ENCODE data around the gene COX6B1.
"Not testable (repeated sequence)": the region's sequence is repeated elsewhere in the genome, so short reads cannot be mapped to it uniquely, and the experiment has no call there.

The COX6B1 gene

GRCh38 chr19:35636651-35637050, 11.5 kb upstream of the COX6B1 start:
- DNase-seq = no peak

GRCh38 chr19:35637165-35637564, 11.0 kb upstream of the COX6B1 start:
- DNase-seq = no peak

- no peak for DNase-seq
These were observed 8.8 kb upstream of the COX6B1 start for GRCh38 chr19:35639321-35639639.

- no peak for DNase-seq
These were observed 8.3 kb upstream of the COX6B1 start for GRCh38 chr19:35639863-35640262.

GRCh38 chr19:35641515-35642151, 6.5 kb upstream of the COX6B1 start, which contains the start of gene ETV2:
Gene ETV2, plus strand, starts transcription at chr19:35641745. Its CDS starts 716 bp downstream, at chr19:35642461.
- no peak for DNase-seq

- peak; percentile 10 for DNase-seq
These were observed 5.8 kb upstream of the COX6B1 start for GRCh38 chr19:35642312-35642711.

- no peak for DNase-seq
These were observed 5.3 kb upstream of the COX6B1 start for GRCh38 chr19:35642798-35643254.

GRCh38 chr19:35643255-35644205, 4.6 kb upstream of the COX6B1 start:
- DNase-seq = peak; percentile 84

- peak; percentile 95 for DNase-seq
These were observed 3.7 kb upstream of the COX6B1 start for GRCh38 chr19:35644206-35644986.

- DNase-seq = peak; percentile 70
These were observed 3.0 kb upstream of the COX6B1 start for GRCh38 chr19:35644987-35645679.

- DNase-seq = no peak
These were observed 2.2 kb upstream of the COX6B1 start for GRCh38 chr19:35645680-35646511.

GRCh38 chr19:35650581-35650980, 2.5 kb downstream of the COX6B1 start:
- no peak for DNase-seq

GRCh38 chr19:35654828-35655227, 6.7 kb downstream of the COX6B1 start:
- DNase-seq = not testable (repeated sequence)

GRCh38 chr19:35655600-35655999, 7.5 kb downstream of the COX6B1 start:
- DNase-seq = no peak

GRCh38 chr19:35656700-35657099, 8.6 kb downstream of the COX6B1 start:
- DNase-seq = no peak

GRCh38 chr19:35657904-35658700, 10.0 kb downstream of the COX6B1 start:
- DNase-seq = no peak

- no peak for DNase-seq
These were observed 13.8 kb downstream of the COX6B1 start for GRCh38 chr19:35661995-35662340.

- no peak for DNase-seq
These were observed 15.9 kb downstream of the COX6B1 start for GRCh38 chr19:35663981-35664380.

- no peak for DNase-seq
These were observed 17.0 kb downstream of the COX6B1 start for GRCh38 chr19:35665157-35665556.

- no peak for DNase-seq
These were observed 17.5 kb downstream of the COX6B1 start for GRCh38 chr19:35665604-35666003.

Data from NCI-H146 (cell line).